ENCODE measurements around the gene CSF1R. TPM values are rescaled to one million over a fixed set of nuclear protein-coding genes. Genes with fewer than 3 reads are reported as not detected.

The CSF1R gene
- polyA plus RNA-seq, 1 donor from 2014 or later, result not detected

DNA sequence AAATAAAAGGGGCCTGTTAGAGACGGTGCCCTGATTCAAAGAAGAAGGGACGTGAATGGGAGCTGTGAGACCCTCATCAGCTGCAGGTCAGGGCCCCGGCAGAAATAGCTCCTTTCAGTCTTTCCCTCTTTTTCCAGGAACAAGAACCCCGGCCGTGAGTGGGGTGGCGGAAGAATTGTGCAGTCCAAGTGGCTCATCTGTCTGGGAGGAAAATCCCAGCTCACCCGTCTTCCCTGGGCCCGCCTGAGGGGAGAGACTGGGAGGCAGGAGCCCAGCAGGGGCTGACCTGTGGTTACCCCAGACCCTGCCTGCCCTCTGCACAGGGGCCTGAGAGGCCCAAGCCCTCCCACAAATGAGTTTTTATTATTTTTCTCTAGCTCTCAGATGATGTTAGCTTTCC, 24.8 kb upstream of the CSF1R start:
- H3K9ac ChIP-seq (ENCODE audit: low read length), result no peak overlapping the region
- TF ChIP-seq EP300 (conservative IDR thresholded peaks at IDR 0.05; ENCODE audit: poor library complexity, severe bottlenecking) (no peak), RAD21 (conservative IDR thresholded peaks at IDR 0.05) (no peak), REST (IDR thresholded peaks at IDR 0.05; ENCODE audit: borderline replicate concordance) (no peak), EZH2 (IDR thresholded peaks at IDR 0.05; ENCODE audit: borderline replicate concordance, insufficient read depth, low read length, poor library complexity, severe bottlenecking) (no peak), POLR2AphosphoS5 (IDR thresholded peaks at IDR 0.05) (no peak), TAF1 (IDR thresholded peaks at IDR 0.05; ENCODE audit: low read depth) (no peak), SMC3 (conservative IDR thresholded peaks at IDR 0.05; ENCODE audit: poor library complexity) (no peak), MXI1 (conservative IDR thresholded peaks at IDR 0.05; ENCODE audit: poor library complexity, severe bottlenecking) (no peak)
- TF ChIP-seq, protein P1, sequence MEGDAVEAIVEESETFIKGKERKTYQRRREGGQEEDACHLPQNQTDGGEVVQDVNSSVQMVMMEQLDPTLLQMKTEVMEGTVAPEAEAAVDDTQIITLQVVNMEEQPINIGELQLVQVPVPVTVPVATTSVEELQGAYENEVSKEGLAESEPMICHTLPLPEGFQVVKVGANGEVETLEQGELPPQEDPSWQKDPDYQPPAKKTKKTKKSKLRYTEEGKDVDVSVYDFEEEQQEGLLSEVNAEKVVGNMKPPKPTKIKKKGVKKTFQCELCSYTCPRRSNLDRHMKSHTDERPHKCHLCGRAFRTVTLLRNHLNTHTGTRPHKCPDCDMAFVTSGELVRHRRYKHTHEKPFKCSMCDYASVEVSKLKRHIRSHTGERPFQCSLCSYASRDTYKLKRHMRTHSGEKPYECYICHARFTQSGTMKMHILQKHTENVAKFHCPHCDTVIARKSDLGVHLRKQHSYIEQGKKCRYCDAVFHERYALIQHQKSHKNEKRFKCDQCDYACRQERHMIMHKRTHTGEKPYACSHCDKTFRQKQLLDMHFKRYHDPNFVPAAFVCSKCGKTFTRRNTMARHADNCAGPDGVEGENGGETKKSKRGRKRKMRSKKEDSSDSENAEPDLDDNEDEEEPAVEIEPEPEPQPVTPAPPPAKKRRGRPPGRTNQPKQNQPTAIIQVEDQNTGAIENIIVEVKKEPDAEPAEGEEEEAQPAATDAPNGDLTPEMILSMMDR (IDR thresholded peaks at IDR 0.05; ENCODE audit: poor library complexity, severe bottlenecking), result no peak
- H2AFZ ChIP-seq (ENCODE audit: low read depth, low read length), result no peak overlapping the region
- H3K4me2 ChIP-seq (ENCODE audit: low read length), result no peak overlapping the region
- no peaks in the 10 kb centered on the region for H3K9me2 ChIP-seq (ENCODE audit: insufficient read depth, low read length)
- no peaks in the 10 kb centered on the region for H3K27me3 ChIP-seq (ENCODE audit: insufficient read depth, low read depth, low read length)
- H3K9me3 ChIP-seq (ENCODE audit: low read length), result no peaks in the 10 kb centered on the region
- no peaks in the 10 kb centered on the region for H4K20me1 ChIP-seq (ENCODE audit: insufficient read depth)
- H3K27ac ChIP-seq (ENCODE audit: low read length), result no peak overlapping the region
- no peaks in the 10 kb centered on the region for H3K36me3 ChIP-seq (ENCODE audit: insufficient read depth, low read length)
- H3K79me2 ChIP-seq (replicated peaks; ENCODE audit: insufficient read depth, low read length), result no peaks in the 10 kb centered on the region
- no peak overlapping the region for H3K4me3 ChIP-seq (ENCODE audit: low read length)
- no peaks in the 10 kb centered on the region for H3F3A ChIP-seq (ENCODE audit: insufficient read depth, low read length, poor library complexity, severe bottlenecking)

DNA sequence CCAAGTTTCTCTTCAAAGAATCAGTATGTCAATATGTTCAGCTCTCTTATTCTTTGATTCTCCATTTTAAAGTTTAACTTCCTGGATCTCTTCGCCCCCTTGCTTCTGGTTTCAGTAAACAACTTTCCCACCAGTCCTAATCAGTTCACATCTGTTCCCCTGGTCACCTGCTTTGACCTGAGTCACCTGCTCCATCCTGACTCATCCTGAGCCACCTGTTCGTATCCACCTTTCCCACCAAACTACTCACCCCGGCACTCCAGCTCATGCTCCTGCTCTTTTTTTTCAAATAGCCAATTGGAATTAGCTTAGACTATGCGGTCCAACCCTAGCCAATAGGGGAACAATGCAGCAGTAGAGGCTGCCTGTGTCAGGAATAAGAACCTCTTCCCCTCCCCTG, 23.6 kb upstream of the CSF1R start:
- TF ChIP-seq EP300 (conservative IDR thresholded peaks at IDR 0.05; ENCODE audit: poor library complexity, severe bottlenecking), result no peak
- no peak for TF ChIP-seq RAD21 (conservative IDR thresholded peaks at IDR 0.05)
- TF ChIP-seq, protein P1 (IDR thresholded peaks at IDR 0.05; ENCODE audit: poor library complexity, severe bottlenecking), result no peak
- no peak for TF ChIP-seq TAF1 (IDR thresholded peaks at IDR 0.05; ENCODE audit: low read depth)
- no peak for TF ChIP-seq SMC3 (conservative IDR thresholded peaks at IDR 0.05; ENCODE audit: poor library complexity)
- TF ChIP-seq REST (IDR thresholded peaks at IDR 0.05; ENCODE audit: borderline replicate concordance), result no peak
- no peak for TF ChIP-seq POLR2AphosphoS5 (IDR thresholded peaks at IDR 0.05)
- no peak for TF ChIP-seq EZH2 (IDR thresholded peaks at IDR 0.05; ENCODE audit: borderline replicate concordance, insufficient read depth, low read length, poor library complexity, severe bottlenecking)
- Histone ChIP-seq H3K4me2 (ENCODE audit: low read length) (no peak overlapping the region), H3K4me3 (ENCODE audit: low read length) (no peak overlapping the region), H3K9me2 (ENCODE audit: insufficient read depth, low read length) (no peaks in the 10 kb centered on the region), H3K36me3 (ENCODE audit: insufficient read depth, low read length) (no peaks in the 10 kb centered on the region), H3K79me2 (replicated peaks; ENCODE audit: insufficient read depth, low read length) (no peaks in the 10 kb centered on the region), H4K20me1 (ENCODE audit: insufficient read depth) (no peaks in the 10 kb centered on the region), H3K9me3 (ENCODE audit: low read length) (no peaks in the 10 kb centered on the region), H2AFZ (ENCODE audit: low read depth, low read length) (no peak overlapping the region), H3F3A (ENCODE audit: insufficient read depth, low read length, poor library complexity, severe bottlenecking) (no peaks in the 10 kb centered on the region), H3K27ac (ENCODE audit: low read length) (no peak overlapping the region), H3K9ac (ENCODE audit: low read length) (no peak overlapping the region), H3K27me3 (ENCODE audit: insufficient read depth, low read depth, low read length) (no peaks in the 10 kb centered on the region)

All from neural cell (in vitro differentiated cells).